ENCODE measurements around the gene IQCK. TPM values are rescaled to one million over a fixed set of nuclear protein-coding genes. Genes with fewer than 3 reads are reported as not detected.

Gene IQCK
- total and polyA plus RNA-seq, 2 donors, result 8.2 to 16.0 TPM

- WGBS, result 97% methylated on average over 9 of the region's 9 CpGs
- no peak for DNase-seq (ENCODE audit: extremely low spot score)
- Histone ChIP-seq H3K4me3 (ENCODE audit: low read depth, low read length) (no peak overlapping the region), H3K4me1 (ENCODE audit: insufficient read depth) (no peaks in the 10 kb centered on the region), H3K36me3 (ENCODE audit: insufficient read depth) (no peaks in the 10 kb centered on the region), H3K27ac (ENCODE audit: low read depth) (no peak overlapping the region)
Observed at GRCh38 chr16:19766988-19767387, 48.9 kb downstream of the IQCK start.

DNA sequence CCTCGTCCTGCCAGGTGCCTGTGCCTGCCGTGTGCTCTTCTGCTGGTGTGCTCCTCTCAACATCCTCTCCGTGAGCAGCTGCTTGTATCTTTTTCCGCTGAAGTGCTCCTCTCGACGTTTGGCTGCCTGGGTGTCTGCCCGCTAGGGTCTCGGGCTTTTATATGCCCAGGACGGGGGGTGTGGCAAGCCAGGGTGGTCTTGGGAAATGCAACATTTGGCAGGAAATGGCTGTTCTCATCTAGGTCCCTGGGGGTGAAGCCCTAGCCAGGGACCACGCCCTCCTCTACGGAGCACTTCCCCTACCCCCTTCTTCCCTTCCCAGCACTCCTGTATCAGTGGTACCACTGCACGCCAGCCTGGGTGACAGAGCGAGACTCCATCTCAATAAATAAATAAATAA lies 49.4 kb downstream of the IQCK start:
- DNase-seq (ENCODE audit: extremely low spot score), result no peak
- H3K27ac ChIP-seq (ENCODE audit: low read depth), result no peak overlapping the region
- 89% methylated on average over 13 of the region's 13 CpGs for WGBS
- H3K4me3 ChIP-seq (ENCODE audit: low read depth, low read length), result no peak overlapping the region
- no peaks in the 10 kb centered on the region for H3K36me3 ChIP-seq (ENCODE audit: insufficient read depth)
- no peaks in the 10 kb centered on the region for H3K4me1 ChIP-seq (ENCODE audit: insufficient read depth)

GRCh38 chr16:19769239-19769638 lies 51.2 kb downstream of the IQCK start:
- Histone ChIP-seq H3K4me1 (ENCODE audit: insufficient read depth) (no peaks in the 10 kb centered on the region), H3K27ac (ENCODE audit: low read depth) (no peak overlapping the region), H3K36me3 (ENCODE audit: insufficient read depth) (no peaks in the 10 kb centered on the region), H3K4me3 (ENCODE audit: low read depth, low read length) (no peak overlapping the region)
- no peak for DNase-seq (ENCODE audit: extremely low spot score)
- WGBS, result 90% methylated on average over 4 of the region's 4 CpGs

GRCh38 chr16:19771040-19771439 lies 53.0 kb downstream of the IQCK start:
- H3K4me3 ChIP-seq (ENCODE audit: low read depth, low read length), result no peak overlapping the region
- no peaks in the 10 kb centered on the region for H3K4me1 ChIP-seq (ENCODE audit: insufficient read depth)
- 47% methylated on average over 3 of the region's 3 CpGs for WGBS
- no peak for DNase-seq (ENCODE audit: extremely low spot score)
- H3K27ac ChIP-seq (ENCODE audit: low read depth), result no peak overlapping the region
- no peaks in the 10 kb centered on the region for H3K36me3 ChIP-seq (ENCODE audit: insufficient read depth)

DNA sequence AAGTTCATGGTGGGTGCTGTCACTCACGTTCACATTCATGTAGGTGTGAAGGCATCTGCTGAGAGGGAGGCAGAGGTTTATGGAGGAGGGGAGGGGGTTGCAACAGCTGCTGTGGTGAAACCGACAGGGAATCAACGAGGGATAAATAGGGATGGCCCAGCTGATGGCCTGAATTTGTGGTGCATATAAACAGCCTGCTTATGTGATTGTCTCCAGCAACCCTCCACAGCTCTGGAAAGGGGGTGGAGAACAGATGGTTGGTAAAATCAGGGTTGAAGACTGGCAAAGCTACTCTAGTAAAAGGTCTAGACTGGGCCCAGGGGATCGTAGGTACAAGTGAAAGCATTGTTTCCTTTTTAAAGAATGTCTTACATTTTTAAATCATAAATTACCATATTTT lies 53.7 kb downstream of the IQCK start:
- WGBS, result 43% methylated on average over 4 of the region's 4 CpGs
- Histone ChIP-seq H3K4me1 (ENCODE audit: insufficient read depth) (no peaks in the 10 kb centered on the region), H3K27ac (ENCODE audit: low read depth) (no peak overlapping the region), H3K36me3 (ENCODE audit: insufficient read depth) (no peaks in the 10 kb centered on the region), H3K4me3 (ENCODE audit: low read depth, low read length) (no peak overlapping the region)
- no peak for DNase-seq (ENCODE audit: extremely low spot score)

DNA sequence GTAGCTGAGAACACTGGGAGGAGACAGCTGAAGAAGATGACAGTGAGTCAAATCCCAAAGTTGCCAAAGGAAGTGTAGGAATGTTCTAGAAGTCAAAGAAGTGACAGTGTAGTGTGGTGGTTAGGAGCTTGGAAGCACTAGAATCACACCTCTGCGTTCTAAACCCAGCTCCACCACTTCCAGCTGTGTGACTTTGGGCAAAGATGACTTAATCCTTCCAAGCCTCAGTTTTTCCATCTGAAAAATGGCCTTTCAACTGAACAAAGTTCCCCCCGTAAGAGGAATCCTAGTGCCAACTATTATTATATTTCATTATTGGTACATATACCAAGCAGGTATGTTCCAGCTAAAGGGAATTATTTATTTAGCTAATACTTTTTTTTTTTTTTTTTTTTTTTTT lies 56.0 kb downstream of the IQCK start:
- H3K27ac ChIP-seq (ENCODE audit: low read depth), result no peak overlapping the region
- H3K36me3 ChIP-seq (ENCODE audit: insufficient read depth), result no peaks in the 10 kb centered on the region
- WGBS, result 95% methylated on average over 2 of the region's 2 CpGs
- DNase-seq (ENCODE audit: extremely low spot score), result no peak
- H3K4me3 ChIP-seq (ENCODE audit: low read depth, low read length), result no peak overlapping the region
- H3K4me1 ChIP-seq (ENCODE audit: insufficient read depth), result no peaks in the 10 kb centered on the region

DNA sequence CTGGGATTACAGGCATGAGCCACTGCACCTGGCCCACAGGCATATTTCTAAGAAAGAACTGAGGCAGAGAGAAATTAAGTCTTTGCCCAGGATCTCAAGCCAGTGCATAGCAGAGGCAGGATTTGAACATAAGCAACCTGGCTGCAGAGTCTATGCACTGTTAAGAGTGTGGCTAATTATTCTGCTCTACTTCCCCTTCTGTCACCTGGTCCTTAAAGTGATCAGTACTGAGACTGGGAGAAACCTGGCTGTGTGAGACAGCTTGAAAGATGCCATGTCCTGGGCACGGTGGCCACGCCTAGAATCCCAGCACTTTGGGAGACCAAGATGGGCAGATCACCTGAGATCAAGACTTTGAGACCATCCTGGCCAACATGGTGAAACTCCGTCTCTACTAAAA lies 58.1 kb downstream of the IQCK start:
- WGBS, result 97% methylated on average over 3 of the region's 3 CpGs
- no peak for DNase-seq (ENCODE audit: extremely low spot score)

GRCh38 chr16:19776565-19776964 lies 58.5 kb downstream of the IQCK start:
- DNase-seq (ENCODE audit: extremely low spot score), result no peak
- no peaks in the 10 kb centered on the region for H3K4me1 ChIP-seq (ENCODE audit: insufficient read depth)
- WGBS, result 90% methylated on average over 12 of the region's 12 CpGs

More for the DNA sequence above, 58.1 kb downstream of the IQCK start:
- Histone ChIP-seq H3K36me3 (ENCODE audit: insufficient read depth) (no peaks in the 10 kb centered on the region), H3K27ac (ENCODE audit: low read depth) (no peak overlapping the region), H3K4me1 (ENCODE audit: insufficient read depth) (no peaks in the 10 kb centered on the region), H3K4me3 (ENCODE audit: low read depth, low read length) (no peak overlapping the region)

GRCh38 chr16:19780321-19780720 lies 62.2 kb downstream of the IQCK start:
- no peaks in the 10 kb centered on the region for H3K4me1 ChIP-seq (ENCODE audit: insufficient read depth)
- WGBS, result 68% methylated on average over 3 of the region's 3 CpGs
- no peak overlapping the region for H3K4me3 ChIP-seq (ENCODE audit: low read depth, low read length)
- H3K36me3 ChIP-seq (ENCODE audit: insufficient read depth), result no peaks in the 10 kb centered on the region
- H3K27ac ChIP-seq (ENCODE audit: low read depth), result no peak overlapping the region
- DNase-seq (ENCODE audit: extremely low spot score), result no peak

More at GRCh38 chr16:19776565-19776964, 58.5 kb downstream of the IQCK start:
- Histone ChIP-seq H3K4me3 (ENCODE audit: low read depth, low read length) (no peak overlapping the region), H3K27ac (ENCODE audit: low read depth) (no peak overlapping the region), H3K36me3 (ENCODE audit: insufficient read depth) (no peaks in the 10 kb centered on the region)

- Histone ChIP-seq H3K4me3 (ENCODE audit: low read depth, low read length) (no peak overlapping the region), H3K27ac (ENCODE audit: low read depth) (no peak overlapping the region), H3K4me1 (ENCODE audit: insufficient read depth) (no peaks in the 10 kb centered on the region), H3K36me3 (ENCODE audit: insufficient read depth) (no peaks in the 10 kb centered on the region)
- no peak for DNase-seq (ENCODE audit: extremely low spot score)
- WGBS, result 77% methylated on average over 6 of the region's 6 CpGs
Observed at GRCh38 chr16:19781226-19781625, 63.2 kb downstream of the IQCK start.

- no peaks in the 10 kb centered on the region for H3K4me1 ChIP-seq (ENCODE audit: insufficient read depth)
- WGBS, result 64% methylated on average over 17 of the region's 17 CpGs
- no peak for DNase-seq (ENCODE audit: extremely low spot score)
- no peak overlapping the region for H3K4me3 ChIP-seq (ENCODE audit: low read depth, low read length)
- H3K27ac ChIP-seq (ENCODE audit: low read depth), result no peak overlapping the region
- no peaks in the 10 kb centered on the region for H3K36me3 ChIP-seq (ENCODE audit: insufficient read depth)
Observed at GRCh38 chr16:19783363-19784182, 65.5 kb downstream of the IQCK start.

DNA sequence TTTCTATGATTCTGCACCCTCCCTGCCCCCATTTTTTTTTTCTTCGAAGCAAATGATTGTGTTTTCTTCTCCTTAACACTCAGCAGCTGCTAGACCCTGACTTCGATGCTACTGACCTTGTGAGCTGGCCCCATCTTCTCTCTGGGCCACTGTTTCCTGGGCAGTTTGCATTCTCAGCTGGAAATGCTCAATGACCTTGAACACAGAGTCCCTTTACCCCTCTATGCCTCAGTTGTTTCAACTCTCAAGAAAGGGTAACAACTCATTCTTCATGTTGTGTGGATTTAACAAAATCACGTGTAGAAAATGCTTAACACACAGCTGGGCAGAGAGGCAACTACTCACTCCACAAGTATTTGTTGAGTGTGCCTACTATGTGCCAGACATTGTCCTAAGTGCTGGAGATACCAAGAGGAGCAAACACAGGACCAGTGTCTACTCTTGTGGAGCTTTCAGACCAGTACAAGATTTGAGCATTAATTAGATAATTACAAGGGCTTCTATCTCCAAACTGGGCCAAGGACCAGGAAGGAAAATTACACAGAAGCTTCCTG lies 66.2 kb downstream of the IQCK start:
- no peak for DNase-seq (ENCODE audit: extremely low spot score)
- Histone ChIP-seq H3K36me3 (ENCODE audit: insufficient read depth) (no peaks in the 10 kb centered on the region), H3K27ac (ENCODE audit: low read depth) (no peak overlapping the region), H3K4me1 (ENCODE audit: insufficient read depth) (no peaks in the 10 kb centered on the region), H3K4me3 (ENCODE audit: low read depth, low read length) (no peak overlapping the region)
- whole genome bisulfite sequencing, result 61% methylated on average over 3 of the region's 3 CpGs

- 96% methylated on average over 1 of the region's 1 CpG for WGBS
- no peaks in the 10 kb centered on the region for H3K36me3 ChIP-seq (ENCODE audit: insufficient read depth)
- no peak overlapping the region for H3K4me3 ChIP-seq (ENCODE audit: low read depth, low read length)
- DNase-seq (ENCODE audit: extremely low spot score), result no peak
- H3K27ac ChIP-seq (ENCODE audit: low read depth), result no peak overlapping the region
- no peaks in the 10 kb centered on the region for H3K4me1 ChIP-seq (ENCODE audit: insufficient read depth)
Observed at GRCh38 chr16:19785081-19785480, 67.0 kb downstream of the IQCK start.

GRCh38 chr16:19785512-19786130 lies 67.5 kb downstream of the IQCK start:
- H3K36me3 ChIP-seq (ENCODE audit: insufficient read depth), result no peaks in the 10 kb centered on the region
- DNase-seq (ENCODE audit: extremely low spot score), result no peak
- no peak overlapping the region for H3K27ac ChIP-seq (ENCODE audit: low read depth)
- 78% methylated on average over 10 of the region's 10 CpGs for WGBS
- no peak overlapping the region for H3K4me3 ChIP-seq (ENCODE audit: low read depth, low read length)
- no peaks in the 10 kb centered on the region for H3K4me1 ChIP-seq (ENCODE audit: insufficient read depth)

All from urinary bladder (tissue), 4 donors.